ENCODE measurements around the gene ALB.

DNA sequence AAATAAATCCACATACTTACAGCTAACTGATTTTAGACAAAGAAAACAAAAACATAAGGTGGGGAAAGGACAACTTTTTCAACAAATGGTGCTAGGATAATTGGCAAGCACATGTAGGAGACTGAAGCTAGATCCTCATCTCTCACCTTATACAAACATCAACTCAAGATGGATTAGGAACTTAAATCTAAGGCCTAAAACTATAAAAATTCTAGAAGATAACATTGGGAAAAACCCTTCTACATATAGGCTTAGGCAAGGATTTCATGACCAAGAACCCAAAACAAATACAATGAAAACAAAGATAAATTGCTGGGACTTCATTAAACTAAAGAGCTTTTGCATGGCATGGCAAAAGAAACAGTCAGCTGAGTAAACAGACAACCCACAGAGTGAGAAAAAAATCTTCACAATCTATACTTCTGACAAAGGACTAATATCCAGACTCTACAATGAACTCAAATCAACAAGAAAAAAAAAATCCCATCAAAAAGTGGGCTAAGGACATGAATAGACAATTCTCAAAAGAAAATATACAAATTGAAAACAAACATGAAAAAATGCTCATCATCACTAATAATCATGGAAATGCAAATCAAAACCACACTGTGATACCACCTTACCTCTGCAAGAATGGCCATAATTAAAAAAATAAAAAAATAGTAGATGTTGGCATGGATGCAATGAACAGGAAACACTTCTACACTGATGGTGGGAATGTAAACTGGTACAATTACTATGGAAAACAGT lies 17.8 kb downstream of the ALB start:
- TF ChIP-seq, protein P1, sequence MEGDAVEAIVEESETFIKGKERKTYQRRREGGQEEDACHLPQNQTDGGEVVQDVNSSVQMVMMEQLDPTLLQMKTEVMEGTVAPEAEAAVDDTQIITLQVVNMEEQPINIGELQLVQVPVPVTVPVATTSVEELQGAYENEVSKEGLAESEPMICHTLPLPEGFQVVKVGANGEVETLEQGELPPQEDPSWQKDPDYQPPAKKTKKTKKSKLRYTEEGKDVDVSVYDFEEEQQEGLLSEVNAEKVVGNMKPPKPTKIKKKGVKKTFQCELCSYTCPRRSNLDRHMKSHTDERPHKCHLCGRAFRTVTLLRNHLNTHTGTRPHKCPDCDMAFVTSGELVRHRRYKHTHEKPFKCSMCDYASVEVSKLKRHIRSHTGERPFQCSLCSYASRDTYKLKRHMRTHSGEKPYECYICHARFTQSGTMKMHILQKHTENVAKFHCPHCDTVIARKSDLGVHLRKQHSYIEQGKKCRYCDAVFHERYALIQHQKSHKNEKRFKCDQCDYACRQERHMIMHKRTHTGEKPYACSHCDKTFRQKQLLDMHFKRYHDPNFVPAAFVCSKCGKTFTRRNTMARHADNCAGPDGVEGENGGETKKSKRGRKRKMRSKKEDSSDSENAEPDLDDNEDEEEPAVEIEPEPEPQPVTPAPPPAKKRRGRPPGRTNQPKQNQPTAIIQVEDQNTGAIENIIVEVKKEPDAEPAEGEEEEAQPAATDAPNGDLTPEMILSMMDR (IDR thresholded peaks at IDR 0.05; ENCODE audit: low read length): no peak
- no peak for TF ChIP-seq EZH2 (IDR thresholded peaks at IDR 0.05; ENCODE audit: borderline replicate concordance, low read length)
